Retinal pigment epithelial cell (primary cell): ENCODE results near the gene VWA8.
"Not testable (repeated sequence)": the region's sequence is repeated elsewhere in the genome, so short reads cannot be mapped to it uniquely, and the experiment has no call there.

Experiments used
- DNase-seq: peaks from one replicate; pipeline ENCODE4 v3.0.0-alpha.2; 2010; ENCODE audit warnings: low read depth
- H3K4me3 ChIP-seq: 2 replicates; pipeline ENCODE4 v1.5.1; 2011; ENCODE audit warnings: mild to moderate bottlenecking, low read length, control low read depth, moderate library complexity
- CTCF ChIP-seq: conservative IDR thresholded peaks from 2 replicates; pipeline ENCODE4 v1.5.1; 2011; ENCODE audit warnings: low read depth, low read length, control low read depth, inconsistent platforms

The VWA8 gene

GRCh38 chr13:41837629-41838028, 123.3 kb downstream of the VWA8 start:
- DNase-seq: no peak
- TF ChIP-seq CTCF: no peak

DNA sequence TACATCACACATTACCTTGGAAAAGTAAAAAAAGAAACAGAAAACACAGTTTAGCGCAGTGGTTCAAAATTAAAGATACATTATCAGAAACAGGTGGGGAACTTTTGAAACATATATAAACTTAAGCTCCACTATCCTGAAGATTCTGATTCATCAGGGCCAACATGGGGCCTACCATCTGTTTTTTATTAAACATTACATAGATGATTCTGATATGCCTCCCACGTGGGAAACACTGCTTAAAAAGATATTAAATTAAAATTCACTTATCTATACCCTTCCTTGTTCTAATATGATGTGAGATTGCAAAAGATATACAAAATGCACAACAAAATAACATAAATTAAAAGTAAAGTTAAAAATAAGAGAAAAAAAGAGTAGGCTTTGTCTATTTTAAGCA, 125.0 kb downstream of the VWA8 start:
- H3K4me3 ChIP-seq: no peak overlapping the region
- no peak for DNase-seq
- TF ChIP-seq CTCF: no peak

More at GRCh38 chr13:41837629-41838028, 123.3 kb downstream of the VWA8 start:
- H3K4me3 ChIP-seq: no peak overlapping the region

DNA sequence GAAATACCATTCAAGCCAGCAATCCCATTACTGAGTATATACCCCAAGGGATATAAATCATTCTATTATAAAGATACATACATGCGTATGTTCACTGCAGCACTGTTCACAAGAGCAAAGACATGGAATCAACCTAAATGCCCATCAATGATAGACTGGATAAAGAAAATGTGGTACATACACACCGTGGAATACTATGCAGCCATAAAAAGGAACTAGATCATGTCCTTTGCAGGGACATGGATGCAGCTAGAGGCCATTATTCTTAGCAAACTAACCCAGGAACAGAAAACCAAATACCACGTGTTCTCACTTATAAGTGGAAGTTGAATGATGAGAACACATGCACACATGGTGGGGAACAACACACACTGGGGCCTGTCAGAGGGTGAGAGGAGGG, 126.2 kb downstream of the VWA8 start:
- not testable (repeated sequence) for DNase-seq

DNA sequence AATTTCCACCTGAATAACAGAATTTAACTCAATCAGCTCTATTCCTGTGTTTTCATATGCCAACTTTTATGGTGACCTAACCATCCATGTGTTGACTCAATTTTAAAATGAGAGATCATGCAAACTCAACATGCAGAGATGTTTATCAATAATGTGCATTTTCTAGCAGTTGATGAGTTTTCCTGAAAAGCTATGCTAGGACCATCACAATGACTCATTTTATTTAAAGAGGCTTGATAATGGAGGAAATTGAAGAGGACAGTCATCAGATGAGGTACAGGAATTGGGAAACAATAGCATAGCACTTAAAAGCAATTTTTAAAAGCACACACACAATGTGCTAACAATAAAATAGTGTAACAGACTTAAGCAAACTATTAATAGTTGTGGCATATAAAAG, 127.1 kb downstream of the VWA8 start:
- DNase-seq: no peak
- H3K4me3 ChIP-seq: no peak overlapping the region
- TF ChIP-seq CTCF: no peak

More for the DNA sequence above, 126.2 kb downstream of the VWA8 start:
- H3K4me3 ChIP-seq: not testable (repeated sequence)

DNA sequence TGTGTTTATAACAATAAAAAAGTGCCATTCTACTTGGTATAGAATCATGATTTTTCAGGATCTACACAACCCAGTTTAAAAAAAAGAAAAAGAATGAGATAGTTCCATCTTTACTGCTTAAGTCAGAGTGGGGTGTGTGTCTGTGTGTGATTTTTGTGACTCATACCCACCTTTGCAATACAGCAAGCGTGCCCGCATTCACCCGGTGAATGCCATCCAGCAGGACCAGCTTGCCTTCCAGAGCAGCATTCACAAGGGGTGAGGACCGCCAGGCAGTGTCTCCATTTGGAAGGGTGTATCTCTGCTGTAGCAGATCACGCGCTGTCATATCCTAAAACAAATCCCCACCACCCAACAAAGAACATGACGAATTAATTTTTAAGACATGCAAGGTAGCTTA, 127.7 kb downstream of the VWA8 start:
- no peak overlapping the region for H3K4me3 ChIP-seq
- TF ChIP-seq CTCF: no peak
- no peak for DNase-seq

DNA sequence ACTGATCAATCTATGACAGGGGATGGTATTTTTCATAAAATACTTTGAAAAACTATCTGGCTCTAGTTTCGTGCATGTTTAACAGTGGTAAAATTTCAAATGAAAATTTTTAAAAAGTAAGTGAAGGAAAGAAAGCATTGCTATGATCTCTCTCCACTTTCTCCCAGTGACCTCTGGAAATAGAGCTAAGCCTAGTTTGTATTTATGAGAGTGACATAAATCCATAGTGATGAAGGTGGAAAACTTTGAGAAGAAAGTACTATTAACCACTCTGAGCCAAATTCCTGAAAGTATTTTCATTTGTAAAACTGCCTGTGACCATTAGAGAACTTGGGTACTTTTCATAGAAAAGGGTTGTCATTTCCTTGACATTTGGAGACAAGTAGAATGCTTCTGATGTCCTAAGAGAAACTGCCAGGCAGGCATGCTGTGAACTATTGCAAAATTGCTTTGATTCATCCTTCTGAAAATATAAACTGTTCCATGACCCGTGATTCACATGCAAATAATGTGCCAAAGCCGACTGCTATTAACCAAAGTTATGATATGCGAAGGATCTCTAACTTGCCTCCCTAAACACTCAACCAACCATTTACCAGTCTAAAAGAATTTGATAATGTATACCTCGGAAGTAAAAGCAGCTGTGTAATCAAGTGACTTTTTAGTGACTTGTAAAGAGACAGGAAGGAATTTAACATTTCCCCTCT, 133.2 kb downstream of the VWA8 start:
- no peak overlapping the region for H3K4me3 ChIP-seq
- peak; percentile 48 for DNase-seq
- TF ChIP-seq CTCF: no peak

- DNase-seq: no peak
- no peak overlapping the region for H3K4me3 ChIP-seq
- TF ChIP-seq CTCF: no peak
Measured at GRCh38 chr13:41825691-41826090, 135.2 kb downstream of the VWA8 start.

- no peak for DNase-seq
- TF ChIP-seq CTCF: no peak
- no peak overlapping the region for H3K4me3 ChIP-seq
Measured at GRCh38 chr13:41823476-41823875, 137.4 kb downstream of the VWA8 start.
